Activated CD8-positive, alpha-beta memory T cell treated with anti-CD3 and anti-CD28 coated beads, Interleukin-2, amount 50 U/mL, for 1 hour (primary cell): Measurements from ENCODE around the gene MED10.
"Not testable (repeated sequence)": the region's sequence is repeated elsewhere in the genome, so short reads cannot be mapped to it uniquely, and the experiment has no call there.

ENCODE experiments used
- DNase-seq: peaks from one replicate; pipeline ENCODE4 v3.0.0-alpha.2; 2020; ENCODE audit errors: extremely low read depth

Gene MED10

GRCh38 chr5:6373081-6373846 is 5.1 kb downstream of the MED10 start:
- DNase-seq = no peak

- no peak for DNase-seq
These were observed 5.9 kb downstream of the MED10 start for GRCh38 chr5:6372251-6373080.

- no peak for DNase-seq
These were observed 7.1 kb downstream of the MED10 start for GRCh38 chr5:6371079-6371810.

- no peak for DNase-seq
These were observed 7.8 kb downstream of the MED10 start for GRCh38 chr5:6370580-6370979.

GRCh38 chr5:6365977-6366590 is 12.3 kb downstream of the MED10 start:
- no peak for DNase-seq

GRCh38 chr5:6365142-6365976 is 13.0 kb downstream of the MED10 start:
- no peak for DNase-seq

- DNase-seq = not testable (repeated sequence)
These were observed 14.8 kb downstream of the MED10 start for GRCh38 chr5:6363454-6364011.

GRCh38 chr5:6362846-6363245 is 15.5 kb downstream of the MED10 start:
- DNase-seq = no peak

- no peak for DNase-seq
These were observed 17.2 kb downstream of the MED10 start for GRCh38 chr5:6361101-6361500.

- DNase-seq = no peak
These were observed 17.8 kb downstream of the MED10 start for GRCh38 chr5:6360323-6361072.

- no peak for DNase-seq
These were observed 18.6 kb downstream of the MED10 start for GRCh38 chr5:6359555-6360322.

- DNase-seq = no peak
These were observed 19.9 kb downstream of the MED10 start for GRCh38 chr5:6358434-6358820.

- not testable (repeated sequence) for DNase-seq
These were observed 20.4 kb downstream of the MED10 start for GRCh38 chr5:6357817-6358433.

- DNase-seq = no peak
These were observed 21.7 kb downstream of the MED10 start for GRCh38 chr5:6356578-6357164.

- DNase-seq = no peak
These were observed 23.1 kb downstream of the MED10 start for GRCh38 chr5:6355294-6355693.

- no peak for DNase-seq
These were observed 23.5 kb downstream of the MED10 start for GRCh38 chr5:6354848-6355247.

GRCh38 chr5:6353602-6354302 is 24.6 kb downstream of the MED10 start:
- DNase-seq = no peak
